A549 (cell line): Measurements from ENCODE around the gene POU4F1. TPM values are rescaled to one million over a fixed set of nuclear protein-coding genes. Genes with fewer than 3 reads are reported as not detected.
A peak's percentile ranks its signal among the peaks of the same experiment; 100 is the strongest.

ENCODE experiments used
- ATAC-seq, 2 experiments: fragments of 200-7000 bp in 1 of 2; fragments of >200 bp in 1 of 2; cut with Nextera tagmentation in 1 of 2; cut with Tn5 transposase in 1 of 2; 3 replicates each; pipeline versions ENCODE4 v1.8.0 to v1.9.1; 2018 to 2020; ENCODE audit warnings: mild to moderate bottlenecking in 1 of 2, moderate library complexity in 1 of 2
- CTCF ChIA-PET: fragments of 300-600 bp; sonication (Branson Sonifier 250); formaldehyde crosslinking; extraction: SDS; loops from one replicate; lab custom pipeline; 2021; ENCODE audit warnings: antibody characterized with exemption, inconsistent platforms; lab: Yijun Ruan, JAX
- POLR2A ChIA-PET: fragments of 350-600 bp; formaldehyde crosslinking; extraction: SDS; loops from one replicate; lab custom pipeline; 2021; ENCODE audit warnings: antibody characterized with exemption, inconsistent platforms; lab: Yijun Ruan, JAX
- DNase-seq, 2 experiments: peaks; one replicate each; pipeline versions ENCODE4 v3.0.0 to v3.0.0-alpha.2; 2011 to 2016; ENCODE audit warnings: low read depth in 1 of 2, low spot score in 1 of 2
- FAIRE-seq: peaks from 2 replicates; lab custom pipeline; 2011; peaks lifted over from hg19 to GRCh38; lab: Jason Lieb, UNC
- H3K27ac ChIP-seq, 2 experiments: fragments of >200 bp; sonication (Bioruptor Twin); formaldehyde crosslinking; 3 replicates each; pipeline ENCODE4 v1.5.1; 2016 to 2017
- H3K4me1 ChIP-seq: fragments of >200 bp; sonication (Bioruptor Twin); formaldehyde crosslinking; 3 replicates; pipeline ENCODE4 v1.6.1; 2016
- H3K4me2 ChIP-seq: fragments of >200 bp; sonication (Bioruptor Twin); formaldehyde crosslinking; 3 replicates; pipeline ENCODE4 v1.6.1; 2016
- H3K4me3 ChIP-seq: fragments of >200 bp; sonication (Bioruptor Twin); formaldehyde crosslinking; 3 replicates; pipeline ENCODE4 v1.5.1; 2016
- H3K9me3 ChIP-seq: fragments of >200 bp; sonication (Bioruptor Twin); formaldehyde crosslinking; 3 replicates; pipeline ENCODE4 v1.6.1; 2016
- CBX2 ChIP-seq: fragments of 200-600 bp; sonication (generic); IDR thresholded peaks from 2 replicates; pipeline ENCODE4 v1.6.1; 2016; ENCODE audit warnings: low read depth, mild to moderate bottlenecking, borderline replicate concordance
- CHD2 ChIP-seq: fragments of 150-350 bp; IDR thresholded peaks from 2 replicates; pipeline ENCODE4 v1.6.1; 2014; ENCODE audit warnings: low read length; ENCODE audit not compliant: partially characterized antibody
- CHD4 ChIP-seq: fragments of 200-600 bp; sonication (generic); IDR thresholded peaks from 2 replicates; pipeline ENCODE4 v1.6.1; 2016; ENCODE audit warnings: antibody characterized with exemption, mild to moderate bottlenecking, borderline replicate concordance
- CTCF ChIP-seq: fragments of >200 bp; sonication (Bioruptor Twin); formaldehyde crosslinking; IDR thresholded peaks from 3 replicates; pipeline ENCODE4 v1.5.1; 2016
- EHF ChIP-seq: fragments of 250-450 bp; sonication (Bioruptor Pico); IDR thresholded peaks from 2 replicates; pipeline ENCODE4 v1.5.0; 2020; ENCODE audit warnings: mild to moderate bottlenecking
- EP300 ChIP-seq, 2 experiments: fragments of >200 bp; sonication (Bioruptor Twin); formaldehyde crosslinking; IDR thresholded peaks; 2 replicates in 1 of 2; 3 replicates in 1 of 2; pipeline ENCODE4 v1.6.1; 2016 to 2017
- FOSB ChIP-seq: fragments of 250-450 bp; sonication (Bioruptor Pico); IDR thresholded peaks from 2 replicates; pipeline ENCODE4 v1.5.0; 2020; ENCODE audit warnings: mild to moderate bottlenecking, moderate library complexity
- GATA3 ChIP-seq: IDR thresholded peaks from 2 replicates; pipeline ENCODE4 v1.6.1; 2012; ENCODE audit warnings: borderline replicate concordance
- HOXB5 ChIP-seq: fragments of 250-450 bp; sonication (Bioruptor Pico); IDR thresholded peaks from 2 replicates; pipeline ENCODE4 v1.5.0; 2020; ENCODE audit warnings: mild to moderate bottlenecking, moderate library complexity
- JUN ChIP-seq, 2 experiments: fragments of >200 bp; sonication (Bioruptor Twin); formaldehyde crosslinking; IDR thresholded peaks; 2 replicates in 1 of 2; 3 replicates in 1 of 2; pipeline ENCODE4 v1.6.1; 2016 to 2017
- JUNB ChIP-seq: fragments of >200 bp; sonication (Bioruptor Twin); formaldehyde crosslinking; IDR thresholded peaks from 2 replicates; pipeline ENCODE4 v1.6.1; 2016
- KDM5A ChIP-seq: fragments of 200-600 bp; sonication (generic); IDR thresholded peaks from 2 replicates; pipeline ENCODE4 v1.6.1; 2016; ENCODE audit warnings: antibody characterized with exemption, mild to moderate bottlenecking
- MAZ ChIP-seq: fragments of 150-350 bp; IDR thresholded peaks from 2 replicates; pipeline ENCODE4 v1.6.1; 2014; ENCODE audit warnings: antibody characterized with exemption, low read depth, low read length, borderline replicate concordance
- MYC ChIP-seq: IDR thresholded peaks from 2 replicates; pipeline ENCODE4 v1.6.1; 2012; ENCODE audit warnings: mild to moderate bottlenecking, inconsistent platforms, low read length, improper control_type of control experiment, borderline replicate concordance
- RARB ChIP-seq: fragments of 250-450 bp; sonication (Bioruptor Pico); IDR thresholded peaks from 2 replicates; pipeline ENCODE4 v1.8.0; 2021; ENCODE audit warnings: mild to moderate bottlenecking, moderate library complexity
- RCOR1 ChIP-seq: fragments of 150-350 bp; IDR thresholded peaks from 2 replicates; pipeline ENCODE4 v1.6.1; 2014; ENCODE audit warnings: antibody characterized with exemption, low read length, low read depth
- RNF2 ChIP-seq: fragments of 200-600 bp; sonication (generic); IDR thresholded peaks from 2 replicates; pipeline ENCODE4 v1.6.1; 2016; ENCODE audit warnings: low read depth, mild to moderate bottlenecking, antibody characterized with exemption, moderate library complexity, borderline replicate concordance
- SMC3 ChIP-seq: fragments of >200 bp; sonication (Bioruptor Twin); formaldehyde crosslinking; IDR thresholded peaks from 3 replicates; pipeline ENCODE4 v1.6.1; 2018; ENCODE audit warnings: inconsistent platforms
- SREBF2 ChIP-seq: fragments of 450-650 bp; IDR thresholded peaks from 2 replicates; pipeline ENCODE4 v1.6.1; 2014; ENCODE audit warnings: mild to moderate bottlenecking, moderate library complexity
- TFCP2L1 ChIP-seq: fragments of 250-450 bp; sonication (Bioruptor Pico); IDR thresholded peaks from 2 replicates; pipeline ENCODE4 v1.5.0; 2021; ENCODE audit warnings: mild to moderate bottlenecking
- TP53 ChIP-seq: fragments of 250-450 bp; sonication (Bioruptor Pico); IDR thresholded peaks from 2 replicates; pipeline ENCODE4 v1.5.0; 2021; ENCODE audit warnings: mild to moderate bottlenecking, moderate library complexity
- WGBS: methylation state at CpG from one replicate; pipeline ENCODE4 v1.1.6; 2017; ENCODE audit errors: missing lambda C conversion rate; 5-methylcytosine and 5-hydroxymethylcytosine counted together
- polyA plus RNA-seq, 4 experiments: library from polyadenylated mRNA; depleted of rRNA in 3 of 4; stranded (reverse); fragments of >200 nt; fragmentation: RNase III in 1 of 4; extraction: RNeasy Plus Mini Kit Qiagen cat#74134 plus additional on column Dnase treatment in 1 of 4; gene quantifications; 2 replicates in 3 of 4; 3 replicates in 1 of 4; pipeline ENCODE4 v1.2.3, GENCODE V29; 2011 to 2017
- TF ChIP-seq, protein P1 (sequence below): fragments of >200 bp; sonication (Bioruptor Twin); formaldehyde crosslinking; IDR thresholded peaks from 3 replicates; pipeline ENCODE4 v1.6.1; 2016
- TF ChIP-seq, protein P2 (sequence below): fragments of 250-450 bp; sonication (Bioruptor Pico); IDR thresholded peaks from 2 replicates; pipeline ENCODE4 v1.5.0; 2021; ENCODE audit warnings: mild to moderate bottlenecking, moderate library complexity, borderline replicate concordance
- TF ChIP-seq, protein P3 (sequence below): fragments of 450-650 bp; IDR thresholded peaks from 2 replicates; pipeline ENCODE4 v1.6.1; 2014; ENCODE audit warnings: antibody characterized with exemption

The POU4F1 gene
- polyA plus RNA-seq, 2 of the 4 experiments (the other 2 are of a cell fraction), result 1.2 to 1.5 TPM

DNA sequence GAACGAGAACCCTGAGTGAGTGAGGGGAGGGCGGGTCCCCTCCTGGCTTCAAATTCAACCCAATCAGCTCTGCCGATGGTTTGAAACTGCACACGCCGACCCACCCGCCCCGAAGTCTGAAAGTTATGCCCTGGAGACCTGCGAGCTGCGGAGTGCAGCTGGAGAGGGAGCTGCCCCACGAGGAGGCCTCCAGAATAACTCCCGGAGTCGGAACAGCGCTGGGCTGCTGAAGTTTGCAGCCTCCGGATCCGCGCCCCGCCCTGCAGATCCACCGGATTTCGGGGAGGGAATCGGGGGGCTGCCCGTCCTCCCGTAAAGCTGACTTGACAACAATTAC lies 7.0 kb downstream of the POU4F1 start:
- no peak for DNase-seq
- WGBS, result 46% methylated on average over 3 of the region's 22 CpGs
- ChIA-PET POLR2A (no interaction called here), CTCF (no interaction called here)
- ATAC-seq, result no peak
- Histone ChIP-seq H3K4me2 (peak overlapping the region; percentile 78), H3K27ac (no peak overlapping the region), H3K4me3 (peak overlapping the region; percentile 33; the same call in 2 of the 3 replicates), H3K4me1 (no peaks in the 10 kb centered on the region), H3K9me3 (no peaks in the 10 kb centered on the region)
- TF ChIP-seq CHD2 (no peak), JUNB (no peak), SMC3 (no peak), EP300 (IDR thresholded peaks at IDR 0.05) (no peak), CHD4 (no peak), RCOR1 (no peak), CTCF (no peak), KDM5A (no peak), EHF (CRISPR knock-in tag) (no peak), MYC (no peak), TP53 (CRISPR knock-in tag) (no peak), MAZ (no peak), FOSB (CRISPR knock-in tag) (no peak), RARB (no peak), JUN (IDR thresholded peaks at IDR 0.05) (no peak)
- TF ChIP-seq, protein P1, sequence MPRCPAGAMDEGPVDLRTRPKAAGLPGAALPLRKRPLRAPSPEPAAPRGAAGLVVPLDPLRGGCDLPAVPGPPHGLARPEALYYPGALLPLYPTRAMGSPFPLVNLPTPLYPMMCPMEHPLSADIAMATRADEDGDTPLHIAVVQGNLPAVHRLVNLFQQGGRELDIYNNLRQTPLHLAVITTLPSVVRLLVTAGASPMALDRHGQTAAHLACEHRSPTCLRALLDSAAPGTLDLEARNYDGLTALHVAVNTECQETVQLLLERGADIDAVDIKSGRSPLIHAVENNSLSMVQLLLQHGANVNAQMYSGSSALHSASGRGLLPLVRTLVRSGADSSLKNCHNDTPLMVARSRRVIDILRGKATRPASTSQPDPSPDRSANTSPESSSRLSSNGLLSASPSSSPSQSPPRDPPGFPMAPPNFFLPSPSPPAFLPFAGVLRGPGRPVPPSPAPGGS, result no peak
- TF ChIP-seq, protein P2, sequence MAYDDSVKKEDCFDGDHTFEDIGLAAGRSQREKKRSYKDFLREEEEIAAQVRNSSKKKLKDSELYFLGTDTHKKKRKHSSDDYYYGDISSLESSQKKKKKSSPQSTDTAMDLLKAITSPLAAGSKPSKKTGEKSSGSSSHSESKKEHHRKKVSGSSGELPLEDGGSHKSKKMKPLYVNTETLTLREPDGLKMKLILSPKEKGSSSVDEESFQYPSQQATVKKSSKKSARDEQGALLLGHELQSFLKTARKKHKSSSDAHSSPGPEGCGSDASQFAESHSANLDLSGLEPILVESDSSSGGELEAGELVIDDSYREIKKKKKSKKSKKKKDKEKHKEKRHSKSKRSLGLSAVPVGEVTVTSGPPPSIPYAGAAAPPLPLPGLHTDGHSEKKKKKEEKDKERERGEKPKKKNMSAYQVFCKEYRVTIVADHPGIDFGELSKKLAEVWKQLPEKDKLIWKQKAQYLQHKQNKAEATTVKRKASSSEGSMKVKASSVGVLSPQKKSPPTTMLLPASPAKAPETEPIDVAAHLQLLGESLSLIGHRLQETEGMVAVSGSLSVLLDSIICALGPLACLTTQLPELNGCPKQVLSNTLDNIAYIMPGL (CRISPR knock-in tag), result no peak
- no peak for FAIRE-seq

GRCh38 chr13:78595495-78596398 lies 7.6 kb downstream of the POU4F1 start:
- no peak for FAIRE-seq
- H3K9me3 ChIP-seq, result no peaks in the 10 kb centered on the region
- TF ChIP-seq CBX2 (no peak), SREBF2 (no peak), GATA3 (no peak), TFCP2L1 (CRISPR knock-in tag) (no peak), HOXB5 (CRISPR knock-in tag) (no peak), RNF2 (no peak), MAZ (no peak), CHD4 (no peak), RARB (no peak)
- TF ChIP-seq, protein P1, result no peak
- TF ChIP-seq, protein P3, sequence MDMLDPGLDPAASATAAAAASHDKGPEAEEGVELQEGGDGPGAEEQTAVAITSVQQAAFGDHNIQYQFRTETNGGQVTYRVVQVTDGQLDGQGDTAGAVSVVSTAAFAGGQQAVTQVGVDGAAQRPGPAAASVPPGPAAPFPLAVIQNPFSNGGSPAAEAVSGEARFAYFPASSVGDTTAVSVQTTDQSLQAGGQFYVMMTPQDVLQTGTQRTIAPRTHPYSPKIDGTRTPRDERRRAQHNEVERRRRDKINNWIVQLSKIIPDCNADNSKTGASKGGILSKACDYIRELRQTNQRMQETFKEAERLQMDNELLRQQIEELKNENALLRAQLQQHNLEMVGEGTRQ, result no peak
- TF ChIP-seq, all 56 proteins: peak for 0
- no peaks in the 10 kb centered on the region for H3K4me1 ChIP-seq
- peak overlapping the region; percentile 78 for H3K4me2 ChIP-seq
- WGBS, result 56% methylated on average over 39 of the region's 65 CpGs
- 0 out of 6 replicates have a peak overlapping the region, but pooled peaks of 1 of the 2 experiments have one; percentile 50 for H3K27ac ChIP-seq
- ChIA-PET CTCF (no interaction called here), POLR2A (no interaction called here)
- H3K4me3 ChIP-seq, result peak overlapping the region; percentile 33
- ATAC-seq (peak; percentile 47 to 84), DNase-seq (peak; percentile 19 to 23)
